CD4-positive, alpha-beta T cell (primary cell): ENCODE results near the gene PTGFRN. TPM values are rescaled to one million over a fixed set of nuclear protein-coding genes. Genes with fewer than 3 reads are reported as not detected.

Source experiments
- ATAC-seq: fragments of 200-7000 bp; cut with Tn5 transposase; one replicate; pipeline ENCODE4 v1.10.0; 2022; ENCODE audit warnings: mild to moderate bottlenecking; ENCODE audit not compliant: poor library complexity
- CTCF ChIA-PET: fragments of 350-600 bp; sonication (Branson Sonifier 250); formaldehyde crosslinking; loops from one replicate; lab custom pipeline; 2021; ENCODE audit warnings: antibody characterized with exemption, inconsistent platforms; lab: Charles Lee
- POLR2A ChIA-PET: fragments of 350-600 bp; sonication (Branson Sonifier 250); formaldehyde crosslinking; loops from one replicate; lab custom pipeline; 2021; ENCODE audit warnings: antibody characterized with exemption, inconsistent platforms; lab: Charles Lee
- DNase-seq, 14 experiments: peaks; one replicate each; pipeline ENCODE4 v3.0.0-alpha.2; 2013 to 2020; ENCODE audit warnings: mixed read lengths in 2 of 14
- H3K27ac ChIP-seq, 2 donors: one replicate each; pipeline versions ENCODE4 v1.5.1 to v1.7.0; 2013; ENCODE audit warnings: low read length in 2 of 2, low read depth in 1 of 2, mild to moderate bottlenecking in 1 of 2
- H3K27me3 ChIP-seq, 2 experiments: 1 replicate in 1 of 2; 2 replicates in 1 of 2; pipeline versions ENCODE4 v1.6.1 to v1.7.0; 2013; ENCODE audit warnings: low read length in 2 of 2, control low read depth in 1 of 2, mild to moderate bottlenecking in 1 of 2, moderate library complexity in 1 of 2; ENCODE audit not compliant: insufficient read depth in 2 of 2, control insufficient read depth in 1 of 2
- H3K36me3 ChIP-seq: one replicate; pipeline ENCODE4 v1.6.1; 2013; ENCODE audit warnings: low read length, control low read depth; ENCODE audit not compliant: insufficient read depth
- H3K4me1 ChIP-seq: one replicate; pipeline ENCODE4 v1.6.1; 2013; ENCODE audit warnings: low read length, control low read depth; ENCODE audit not compliant: insufficient read depth
- H3K4me3 ChIP-seq: one replicate; pipeline ENCODE4 v1.5.1; 2013; ENCODE audit warnings: mild to moderate bottlenecking, low read length, moderate library complexity
- H3K9me3 ChIP-seq, 2 experiments: 1 replicate in 1 of 2; 2 replicates in 1 of 2; pipeline versions ENCODE4 v1.6.1 to v1.7.0; 2013; ENCODE audit warnings: low read length in 2 of 2, mild to moderate bottlenecking in 2 of 2, control low read depth in 1 of 2, moderate library complexity in 1 of 2; ENCODE audit not compliant: control insufficient read depth in 1 of 2, insufficient read depth in 1 of 2
- H3K27ac Mint-ChIP-seq: one replicate; pipeline ENCODE4 v1.8.0; 2020; ENCODE audit warnings: mixed read lengths
- H3K27me3 Mint-ChIP-seq: one replicate; pipeline ENCODE4 v1.8.0; 2021; ENCODE audit warnings: mixed read lengths
- H3K36me3 Mint-ChIP-seq: one replicate; pipeline ENCODE4 v1.8.0; 2021; ENCODE audit warnings: low read depth, mixed read lengths
- H3K4me1 Mint-ChIP-seq: one replicate; pipeline ENCODE4 v1.8.0; 2021; ENCODE audit warnings: low read depth, mixed read lengths
- H3K4me3 Mint-ChIP-seq: one replicate; pipeline ENCODE4 v1.8.0; 2020; ENCODE audit warnings: mild to moderate bottlenecking, mixed read lengths
- H3K9me3 Mint-ChIP-seq: one replicate; pipeline ENCODE4 v1.8.0; 2020; ENCODE audit warnings: mixed read lengths
- CTCF ChIP-seq: fragments of 200-600 bp; IDR thresholded peaks from one replicate; pipeline ENCODE4 v1.8.0; 2022; ENCODE audit warnings: antibody characterized with exemption, mild to moderate bottlenecking
- intact Hi-C, 2 experiments: fragments of 100-400 bp; cut with DNase I in 1 of 2; cut with micrococcal nuclease in 1 of 2; formaldehyde crosslinking; loops; one replicate each; pipeline versions ENCODE4 v1.15.1 to v1.9.0; 2023 to 2025; cut with DNase I, micrococcal nuclease
- total RNA-seq, 174 experiments: library from RNA in 2 of 174; stranded (reverse) in 2 of 174; gene quantifications; one replicate each; pipeline ENCODE4 v1.2.3 and lab custom pipeline; 2021 to 2026

Gene PTGFRN
- total RNA-seq, 2 experiments from 2014 or later, result 0.38 to 0.45 TPM

- intact Hi-C loops, result no loop called here
- H3K27ac Mint-ChIP-seq, result no peak overlapping the region
- H3K4me1 Mint-ChIP-seq, result peaks cover 18% of the 10 kb centered on the region
- H3K27ac ChIP-seq, result no peak overlapping the region
- no peaks in the 10 kb centered on the region for H3K9me3 ChIP-seq
- no peaks in the 10 kb centered on the region for H3K9me3 Mint-ChIP-seq
- no peaks in the 10 kb centered on the region for H3K27me3 ChIP-seq
- H3K27me3 Mint-ChIP-seq, result no peaks in the 10 kb centered on the region
- CTCF ChIA-PET, result no interaction called here
- no peak for TF ChIP-seq CTCF
- peaks cover 6% of the 10 kb centered on the region for H3K36me3 ChIP-seq
- H3K4me3 Mint-ChIP-seq, result no peak overlapping the region
- H3K36me3 Mint-ChIP-seq, result no peaks in the 10 kb centered on the region
- POLR2A ChIA-PET, result no interaction called here
- ATAC-seq (no peak), DNase-seq (no peak)
- peaks cover 7% of the 10 kb centered on the region for H3K4me1 ChIP-seq
- no peak overlapping the region for H3K4me3 ChIP-seq
These were observed 122.5 kb downstream of the PTGFRN start for GRCh38 chr1:117032266-117032665.

GRCh38 chr1:117032681-117033539 lies 123.2 kb downstream of the PTGFRN start:
- Histone ChIP-seq H3K27ac (no peak overlapping the region), H3K4me1 (peaks cover 7% of the 10 kb centered on the region), H3K27me3 (no peaks in the 10 kb centered on the region), H3K36me3 (peaks cover 6% of the 10 kb centered on the region), H3K4me3 (no peak overlapping the region), H3K9me3 (no peaks in the 10 kb centered on the region)
- ATAC-seq (no peak), DNase-seq (no peak)
- Mint-ChIP-seq H3K36me3 (no peaks in the 10 kb centered on the region), H3K4me1 (peaks cover 18% of the 10 kb centered on the region), H3K27me3 (no peaks in the 10 kb centered on the region), H3K4me3 (no peak overlapping the region), H3K9me3 (no peaks in the 10 kb centered on the region), H3K27ac (no peak overlapping the region)
- ChIA-PET CTCF (no interaction called here), POLR2A (no interaction called here)
- intact Hi-C loops, result no loop called here
- TF ChIP-seq CTCF, result no peak

GRCh38 chr1:117033772-117034171 lies 124.1 kb downstream of the PTGFRN start:
- no peak for ATAC-seq
- no peaks in the 10 kb centered on the region for H3K9me3 Mint-ChIP-seq
- ChIA-PET CTCF (no interaction called here), POLR2A (no interaction called here)
- no peaks in the 10 kb centered on the region for H3K36me3 Mint-ChIP-seq
- Histone ChIP-seq H3K4me3 (no peak overlapping the region), H3K9me3 (no peaks in the 10 kb centered on the region), H3K27me3 (no peaks in the 10 kb centered on the region), H3K4me1 (peaks cover 7% of the 10 kb centered on the region), H3K36me3 (peaks cover 6% of the 10 kb centered on the region), H3K27ac (no peak overlapping the region)
- H3K27me3 Mint-ChIP-seq, result no peaks in the 10 kb centered on the region
- DNase-seq, result no peak
- H3K4me1 Mint-ChIP-seq, result peaks cover 18% of the 10 kb centered on the region
- no peak for TF ChIP-seq CTCF
- intact Hi-C loops, result no loop called here
- H3K27ac Mint-ChIP-seq, result no peak overlapping the region
- H3K4me3 Mint-ChIP-seq, result no peak overlapping the region
